Stimulated activated CD8-positive, alpha-beta memory T cell treated with anti-CD3 and anti-CD28 coated beads, Interleukin-12 subunit alpha, Interleukin-12 subunit beta, amount 100 ng/mL, for 24 hours (primary cell): ENCODE measurements around the gene ARFGAP2.

ENCODE experiments used
- DNase-seq: peaks from one replicate; pipeline ENCODE4 v3.0.0-alpha.2; 2020; ENCODE audit errors: extremely low read depth

ARFGAP2 gene

GRCh38 chr11:47187723-47188122 is 11.0 kb upstream of the ARFGAP2 start:
- DNase-seq: no peak

- no peak for DNase-seq
Observed at GRCh38 chr11:47186700-47187695, 10.3 kb upstream of the ARFGAP2 start.

GRCh38 chr11:47186076-47186699 is 9.5 kb upstream of the ARFGAP2 start, which contains the start of gene PACSIN3:
TSS of gene PACSIN3 (minus strand) at chr11:47186434. CDS start at chr11:47182727, 3,707 bp downstream.
- DNase-seq: no peak

- DNase-seq: no peak
Observed at GRCh38 chr11:47185305-47186075, 8.8 kb upstream of the ARFGAP2 start.

GRCh38 chr11:47184711-47185304 is 8.1 kb upstream of the ARFGAP2 start:
- no peak for DNase-seq

- no peak for DNase-seq
Observed at GRCh38 chr11:47183969-47184368, 7.3 kb upstream of the ARFGAP2 start.

- DNase-seq: no peak
Observed at GRCh38 chr11:47183031-47183856, 6.6 kb upstream of the ARFGAP2 start.

GRCh38 chr11:47182380-47182779 is 5.7 kb upstream of the ARFGAP2 start:
- no peak for DNase-seq

GRCh38 chr11:47181271-47181670 is 4.6 kb upstream of the ARFGAP2 start:
- DNase-seq: no peak

- DNase-seq: no peak
Observed at GRCh38 chr11:47180006-47180787, 3.5 kb upstream of the ARFGAP2 start.

- DNase-seq: no peak
Observed at GRCh38 chr11:47179655-47179991, 2.9 kb upstream of the ARFGAP2 start.

- DNase-seq: no peak
Observed at GRCh38 chr11:47178737-47179654, 2.3 kb upstream of the ARFGAP2 start.

- DNase-seq: no peak
Observed at GRCh38 chr11:47178316-47178715, 1.6 kb upstream of the ARFGAP2 start.

- no peak for DNase-seq
Observed at GRCh38 chr11:47177846-47178245, 1.2 kb upstream of the ARFGAP2 start.

GRCh38 chr11:47177229-47177845 is 658 bp upstream of the ARFGAP2 start:
- no peak for DNase-seq

- DNase-seq: no peak
Observed at GRCh38 chr11:47175746-47176327, 842 bp downstream of the ARFGAP2 start.

GRCh38 chr11:47172740-47173336 is 3.8 kb downstream of the ARFGAP2 start:
- DNase-seq: no peak

- DNase-seq: no peak
Observed at GRCh38 chr11:47171856-47172255, 4.8 kb downstream of the ARFGAP2 start.
